HCT116 (cell line): ENCODE results near the gene SGK1.

Source experiments
- EZH2 ChIP-seq: fragments of 200-600 bp; sonication (generic); IDR thresholded peaks from 2 replicates; pipeline ENCODE4 v1.6.1; 2017; ENCODE audit warnings: antibody characterized with exemption, mixed run types
- POLR2A ChIP-seq: IDR thresholded peaks from 2 replicates; pipeline ENCODE4 v1.7.0; 2011; ENCODE audit warnings: borderline replicate concordance; ENCODE audit not compliant: insufficient read depth, insufficient read length; ENCODE audit errors: extremely low read depth
- POLR2AphosphoS5 ChIP-seq: IDR thresholded peaks from 2 replicates; pipeline ENCODE4 v1.6.1; 2011; ENCODE audit warnings: mild to moderate bottlenecking, low read depth, low read length, moderate library complexity
- RAD21 ChIP-seq: IDR thresholded peaks from 2 replicates; pipeline ENCODE4 v1.6.1; 2012; ENCODE audit warnings: low read depth, mild to moderate bottlenecking
- SIN3A ChIP-seq: IDR thresholded peaks from 2 replicates; pipeline ENCODE4 v1.6.1; 2012; ENCODE audit warnings: low read depth
- SP1 ChIP-seq: IDR thresholded peaks from 2 replicates; pipeline ENCODE4 v1.6.1; 2012; ENCODE audit warnings: low read depth
- TF ChIP-seq, protein P1 (sequence below), 3 experiments: fragments of 200-600 bp in 1 of 3; sonication (generic) in 1 of 3; IDR thresholded peaks in 2 of 3; conservative IDR thresholded peaks in 1 of 3; 2 replicates each; pipeline ENCODE4 v1.5.1; 2012 to 2017; ENCODE audit warnings: low read depth in 2 of 3, low read length in 2 of 3, antibody characterized with exemption in 1 of 3, borderline replicate concordance in 1 of 3, control low read depth in 1 of 3, mild to moderate bottlenecking in 1 of 3, mixed read lengths in 1 of 3, mixed run types in 1 of 3, moderate library complexity in 1 of 3; ENCODE audit not compliant: insufficient read depth in 1 of 3
- TF ChIP-seq, protein P2 (sequence below): IDR thresholded peaks from 2 replicates; pipeline ENCODE4 v1.6.1; 2012
- TF ChIP-seq, protein P3 (sequence below): IDR thresholded peaks from 2 replicates; pipeline ENCODE4 v1.6.1; 2012; ENCODE audit warnings: low read depth
- TF ChIP-seq, protein P4 (sequence below): IDR thresholded peaks from 2 replicates; pipeline ENCODE4 v1.6.1; 2011; ENCODE audit warnings: mild to moderate bottlenecking, low read length, moderate library complexity; ENCODE audit not compliant: insufficient replicate concordance; ENCODE audit errors: extremely low read depth

DNA sequence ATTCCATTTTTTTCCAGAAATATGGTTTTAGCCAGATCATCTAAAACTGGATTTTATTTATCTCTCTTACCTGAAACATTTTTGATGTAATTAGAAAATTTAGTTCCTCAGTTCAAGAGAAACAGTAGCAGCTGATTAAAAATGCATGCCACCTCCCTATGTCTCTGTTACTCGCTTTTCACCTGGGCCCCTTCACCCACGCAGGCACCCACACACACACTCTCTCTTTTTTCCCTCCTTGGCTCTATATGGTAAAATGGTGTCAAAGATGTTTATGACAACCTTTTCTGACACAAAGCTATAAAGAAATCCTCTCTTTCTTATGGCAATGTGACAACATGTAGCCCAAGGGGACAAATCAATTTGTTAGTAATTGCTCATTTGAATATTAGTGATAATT is 5.8 kb upstream of the SGK1 start:
- no peak for TF ChIP-seq POLR2AphosphoS5
- TF ChIP-seq, protein P1, sequence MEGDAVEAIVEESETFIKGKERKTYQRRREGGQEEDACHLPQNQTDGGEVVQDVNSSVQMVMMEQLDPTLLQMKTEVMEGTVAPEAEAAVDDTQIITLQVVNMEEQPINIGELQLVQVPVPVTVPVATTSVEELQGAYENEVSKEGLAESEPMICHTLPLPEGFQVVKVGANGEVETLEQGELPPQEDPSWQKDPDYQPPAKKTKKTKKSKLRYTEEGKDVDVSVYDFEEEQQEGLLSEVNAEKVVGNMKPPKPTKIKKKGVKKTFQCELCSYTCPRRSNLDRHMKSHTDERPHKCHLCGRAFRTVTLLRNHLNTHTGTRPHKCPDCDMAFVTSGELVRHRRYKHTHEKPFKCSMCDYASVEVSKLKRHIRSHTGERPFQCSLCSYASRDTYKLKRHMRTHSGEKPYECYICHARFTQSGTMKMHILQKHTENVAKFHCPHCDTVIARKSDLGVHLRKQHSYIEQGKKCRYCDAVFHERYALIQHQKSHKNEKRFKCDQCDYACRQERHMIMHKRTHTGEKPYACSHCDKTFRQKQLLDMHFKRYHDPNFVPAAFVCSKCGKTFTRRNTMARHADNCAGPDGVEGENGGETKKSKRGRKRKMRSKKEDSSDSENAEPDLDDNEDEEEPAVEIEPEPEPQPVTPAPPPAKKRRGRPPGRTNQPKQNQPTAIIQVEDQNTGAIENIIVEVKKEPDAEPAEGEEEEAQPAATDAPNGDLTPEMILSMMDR (IDR thresholded peaks at IDR 0.05 in 2 of 3, conservative IDR thresholded peaks at IDR 0.05 in 1 of 3; ENCODE audit: borderline replicate concordance in 1 of 3, insufficient read depth in 1 of 3, low read depth in 2 of 3, low read length in 2 of 3): no peak
- TF ChIP-seq RAD21: no peak
- TF ChIP-seq, protein P2, sequence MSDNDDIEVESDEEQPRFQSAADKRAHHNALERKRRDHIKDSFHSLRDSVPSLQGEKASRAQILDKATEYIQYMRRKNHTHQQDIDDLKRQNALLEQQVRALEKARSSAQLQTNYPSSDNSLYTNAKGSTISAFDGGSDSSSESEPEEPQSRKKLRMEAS: no peak
- TF ChIP-seq SP1: no peak
- TF ChIP-seq, protein P3, sequence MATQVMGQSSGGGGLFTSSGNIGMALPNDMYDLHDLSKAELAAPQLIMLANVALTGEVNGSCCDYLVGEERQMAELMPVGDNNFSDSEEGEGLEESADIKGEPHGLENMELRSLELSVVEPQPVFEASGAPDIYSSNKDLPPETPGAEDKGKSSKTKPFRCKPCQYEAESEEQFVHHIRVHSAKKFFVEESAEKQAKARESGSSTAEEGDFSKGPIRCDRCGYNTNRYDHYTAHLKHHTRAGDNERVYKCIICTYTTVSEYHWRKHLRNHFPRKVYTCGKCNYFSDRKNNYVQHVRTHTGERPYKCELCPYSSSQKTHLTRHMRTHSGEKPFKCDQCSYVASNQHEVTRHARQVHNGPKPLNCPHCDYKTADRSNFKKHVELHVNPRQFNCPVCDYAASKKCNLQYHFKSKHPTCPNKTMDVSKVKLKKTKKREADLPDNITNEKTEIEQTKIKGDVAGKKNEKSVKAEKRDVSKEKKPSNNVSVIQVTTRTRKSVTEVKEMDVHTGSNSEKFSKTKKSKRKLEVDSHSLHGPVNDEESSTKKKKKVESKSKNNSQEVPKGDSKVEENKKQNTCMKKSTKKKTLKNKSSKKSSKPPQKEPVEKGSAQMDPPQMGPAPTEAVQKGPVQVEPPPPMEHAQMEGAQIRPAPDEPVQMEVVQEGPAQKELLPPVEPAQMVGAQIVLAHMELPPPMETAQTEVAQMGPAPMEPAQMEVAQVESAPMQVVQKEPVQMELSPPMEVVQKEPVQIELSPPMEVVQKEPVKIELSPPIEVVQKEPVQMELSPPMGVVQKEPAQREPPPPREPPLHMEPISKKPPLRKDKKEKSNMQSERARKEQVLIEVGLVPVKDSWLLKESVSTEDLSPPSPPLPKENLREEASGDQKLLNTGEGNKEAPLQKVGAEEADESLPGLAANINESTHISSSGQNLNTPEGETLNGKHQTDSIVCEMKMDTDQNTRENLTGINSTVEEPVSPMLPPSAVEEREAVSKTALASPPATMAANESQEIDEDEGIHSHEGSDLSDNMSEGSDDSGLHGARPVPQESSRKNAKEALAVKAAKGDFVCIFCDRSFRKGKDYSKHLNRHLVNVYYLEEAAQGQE: no peak
- no peak for TF ChIP-seq POLR2A
- TF ChIP-seq, protein P4, sequence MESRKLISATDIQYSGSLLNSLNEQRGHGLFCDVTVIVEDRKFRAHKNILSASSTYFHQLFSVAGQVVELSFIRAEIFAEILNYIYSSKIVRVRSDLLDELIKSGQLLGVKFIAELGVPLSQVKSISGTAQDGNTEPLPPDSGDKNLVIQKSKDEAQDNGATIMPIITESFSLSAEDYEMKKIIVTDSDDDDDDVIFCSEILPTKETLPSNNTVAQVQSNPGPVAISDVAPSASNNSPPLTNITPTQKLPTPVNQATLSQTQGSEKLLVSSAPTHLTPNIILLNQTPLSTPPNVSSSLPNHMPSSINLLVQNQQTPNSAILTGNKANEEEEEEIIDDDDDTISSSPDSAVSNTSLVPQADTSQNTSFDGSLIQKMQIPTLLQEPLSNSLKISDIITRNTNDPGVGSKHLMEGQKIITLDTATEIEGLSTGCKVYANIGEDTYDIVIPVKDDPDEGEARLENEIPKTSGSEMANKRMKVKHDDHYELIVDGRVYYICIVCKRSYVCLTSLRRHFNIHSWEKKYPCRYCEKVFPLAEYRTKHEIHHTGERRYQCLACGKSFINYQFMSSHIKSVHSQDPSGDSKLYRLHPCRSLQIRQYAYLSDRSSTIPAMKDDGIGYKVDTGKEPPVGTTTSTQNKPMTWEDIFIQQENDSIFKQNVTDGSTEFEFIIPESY: no peak
- no peak for TF ChIP-seq EZH2
- TF ChIP-seq SIN3A: no peak
